ENCODE measurements around the gene TRAK2.
"Not testable (repeated sequence)": the region's sequence is repeated elsewhere in the genome, so short reads cannot be mapped to it uniquely, and the experiment has no call there.

Gene TRAK2

GRCh38 chr2:201432621-201433393 lies 18.5 kb downstream of the TRAK2 start:
- no peaks in the 10 kb centered on the region for H3K27me3 Mint-ChIP-seq
- ATAC-seq (no peak), DNase-seq (no peak)
- peaks cover 24% of the 10 kb centered on the region for H3K4me1 Mint-ChIP-seq
- H3K9me3 Mint-ChIP-seq, result peaks cover 9 to 16% of the 10 kb centered on the region in 2 donors
- H3K27ac Mint-ChIP-seq, result peak overlapping the region in 1 of 2 donors; percentile 92
- H3K4me3 Mint-ChIP-seq, result no peak overlapping the region

- Mint-ChIP-seq H3K9me3 (peaks cover 6 to 18% of the 10 kb centered on the region in 2 donors), H3K4me1 (peaks cover 24% of the 10 kb centered on the region), H3K27ac (peak overlapping the region; percentile 48 to 92), H3K4me3 (peak overlapping the region; percentile 67 to 73), H3K27me3 (no peaks in the 10 kb centered on the region)
- peak; percentile 99 for ATAC-seq
- DNase-seq, result no peak
Measured at GRCh38 chr2:201432038-201432620, 19.1 kb downstream of the TRAK2 start.

GRCh38 chr2:201430839-201431238 lies 20.4 kb downstream of the TRAK2 start:
- Mint-ChIP-seq H3K4me3 (no peak overlapping the region), H3K27me3 (no peaks in the 10 kb centered on the region), H3K4me1 (peaks cover 28% of the 10 kb centered on the region), H3K9me3 (peaks cover 6 to 18% of the 10 kb centered on the region in 2 donors), H3K27ac (no peak overlapping the region)
- no peak for DNase-seq
- ATAC-seq, result no peak

GRCh38 chr2:201430322-201430721 lies 20.9 kb downstream of the TRAK2 start:
- not testable (repeated sequence) for ATAC-seq, H3K27me3 Mint-ChIP-seq, H3K4me3 Mint-ChIP-seq, H3K27ac Mint-ChIP-seq, DNase-seq
- Mint-ChIP-seq H3K4me1 (peaks cover 33% of the 10 kb centered on the region), H3K9me3 (peaks cover 6 to 18% of the 10 kb centered on the region in 2 donors)

GRCh38 chr2:201429835-201430234 lies 21.4 kb downstream of the TRAK2 start:
- not testable (repeated sequence) for H3K27ac Mint-ChIP-seq, H3K27me3 Mint-ChIP-seq, DNase-seq, H3K4me3 Mint-ChIP-seq, ATAC-seq
- Mint-ChIP-seq H3K4me1 (peaks cover 35% of the 10 kb centered on the region), H3K9me3 (peaks cover 6 to 18% of the 10 kb centered on the region in 2 donors)

- H3K27ac Mint-ChIP-seq, ATAC-seq, H3K27me3 Mint-ChIP-seq, H3K4me3 Mint-ChIP-seq, DNase-seq: not testable (repeated sequence)
- peaks cover 34% of the 10 kb centered on the region for H3K4me1 Mint-ChIP-seq
- peaks cover 6 to 18% of the 10 kb centered on the region in 2 donors for H3K9me3 Mint-ChIP-seq
Measured at GRCh38 chr2:201428366-201428765, 22.9 kb downstream of the TRAK2 start.

GRCh38 chr2:201425952-201426351 lies 25.3 kb downstream of the TRAK2 start:
- Mint-ChIP-seq H3K27me3 (no peaks in the 10 kb centered on the region), H3K4me1 (peaks cover 42% of the 10 kb centered on the region), H3K27ac (no peak overlapping the region), H3K4me3 (no peak overlapping the region), H3K9me3 (peaks cover 6 to 18% of the 10 kb centered on the region in 2 donors)
- ATAC-seq (no peak), DNase-seq (no peak)

- H3K4me3 Mint-ChIP-seq, result peak overlapping the region in 1 of 2 donors; percentile 8
- ATAC-seq (peak; percentile 84), DNase-seq (no peak)
- no peaks in the 10 kb centered on the region for H3K9me3 Mint-ChIP-seq
- H3K27ac Mint-ChIP-seq, result peak overlapping the region in 1 of 2 donors; percentile 63
- peaks cover 61% of the 10 kb centered on the region for H3K4me1 Mint-ChIP-seq
- no peaks in the 10 kb centered on the region for H3K27me3 Mint-ChIP-seq
Measured at GRCh38 chr2:201420442-201421113, 30.7 kb downstream of the TRAK2 start.

- H3K9me3 Mint-ChIP-seq, result no peaks in the 10 kb centered on the region
- ATAC-seq (peak; percentile 51), DNase-seq (no peak)
- peaks cover 57% of the 10 kb centered on the region for H3K4me1 Mint-ChIP-seq
- peak overlapping the region in 1 of 2 donors; percentile 10 for H3K27ac Mint-ChIP-seq
- H3K27me3 Mint-ChIP-seq, result no peaks in the 10 kb centered on the region
- no peak overlapping the region for H3K4me3 Mint-ChIP-seq
Measured at GRCh38 chr2:201419986-201420385, 31.3 kb downstream of the TRAK2 start.

- ATAC-seq, result no peak
- peaks cover 55% of the 10 kb centered on the region for H3K4me1 Mint-ChIP-seq
- H3K27ac Mint-ChIP-seq, result no peak overlapping the region
Measured at GRCh38 chr2:201419057-201419635, 32.1 kb downstream of the TRAK2 start.

GRCh38 chr2:201415149-201415548 lies 36.1 kb downstream of the TRAK2 start:
- DNase-seq (no peak), ATAC-seq (no peak)
- Mint-ChIP-seq H3K27ac (no peak overlapping the region), H3K9me3 (peaks cover 0 to 14% of the 10 kb centered on the region in 2 donors), H3K4me1 (peaks cover 17% of the 10 kb centered on the region), H3K27me3 (no peaks in the 10 kb centered on the region), H3K4me3 (no peak overlapping the region)

More at GRCh38 chr2:201419057-201419635, 32.1 kb downstream of the TRAK2 start:
- DNase-seq, result no peak
- Mint-ChIP-seq H3K9me3 (no peaks in the 10 kb centered on the region), H3K27me3 (no peaks in the 10 kb centered on the region), H3K4me3 (no peak overlapping the region)

- peaks cover 0 to 14% of the 10 kb centered on the region in 2 donors for H3K9me3 Mint-ChIP-seq
- H3K27me3 Mint-ChIP-seq, result no peaks in the 10 kb centered on the region
- no peak overlapping the region for H3K27ac Mint-ChIP-seq
- ATAC-seq (peak; percentile 92), DNase-seq (no peak)
- peaks cover 10% of the 10 kb centered on the region for H3K4me1 Mint-ChIP-seq
- no peak overlapping the region for H3K4me3 Mint-ChIP-seq
Measured at GRCh38 chr2:201414099-201415023, 36.9 kb downstream of the TRAK2 start.

GRCh38 chr2:201413552-201413951 lies 37.7 kb downstream of the TRAK2 start:
- no peak overlapping the region for H3K4me3 Mint-ChIP-seq
- DNase-seq (no peak), ATAC-seq (peak; percentile 42)
- peaks cover 0 to 14% of the 10 kb centered on the region in 2 donors for H3K9me3 Mint-ChIP-seq
- H3K27me3 Mint-ChIP-seq, result no peaks in the 10 kb centered on the region
- H3K27ac Mint-ChIP-seq, result no peak overlapping the region
- peaks cover 2% of the 10 kb centered on the region for H3K4me1 Mint-ChIP-seq

GRCh38 chr2:201413143-201413542 lies 38.1 kb downstream of the TRAK2 start:
- Mint-ChIP-seq H3K27me3 (no peaks in the 10 kb centered on the region), H3K4me1 (no peaks in the 10 kb centered on the region), H3K4me3 (no peak overlapping the region), H3K27ac (no peak overlapping the region), H3K9me3 (peaks cover 0 to 14% of the 10 kb centered on the region in 2 donors)
- ATAC-seq (no peak), DNase-seq (no peak)

- peaks cover 10% of the 10 kb centered on the region for H3K4me1 Mint-ChIP-seq
- no peak overlapping the region for H3K4me3 Mint-ChIP-seq
- no peak overlapping the region for H3K27ac Mint-ChIP-seq
- no peaks in the 10 kb centered on the region for H3K27me3 Mint-ChIP-seq
- peaks cover 0 to 14% of the 10 kb centered on the region in 2 donors for H3K9me3 Mint-ChIP-seq
- ATAC-seq, result no peak
- no peak for DNase-seq
Measured at GRCh38 chr2:201411421-201411820, 39.8 kb downstream of the TRAK2 start.
